Panc1 (cell line): Measurements from ENCODE around the gene ZNF672.

Source experiments
- CTCF ChIP-seq: fragments of 450-650 bp; IDR thresholded peaks from 2 replicates; pipeline ENCODE4 v1.5.1; 2017; ENCODE audit warnings: mild to moderate bottlenecking
- POLR2AphosphoS5 ChIP-seq: IDR thresholded peaks from 2 replicates; pipeline ENCODE4 v1.6.1; 2012; ENCODE audit warnings: mild to moderate bottlenecking, low read depth, low read length, moderate library complexity
- REST ChIP-seq, 2 experiments: IDR thresholded peaks; 2 replicates each; pipeline ENCODE4 v1.6.1; 2011 to 2012; ENCODE audit warnings: low read depth in 2 of 2, control low read depth in 1 of 2, low read length in 1 of 2, mild to moderate bottlenecking in 1 of 2, moderate library complexity in 1 of 2; ENCODE audit not compliant: insufficient read depth in 1 of 2

- no peak for TF ChIP-seq CTCF
- TF ChIP-seq POLR2AphosphoS5 = no peak
- TF ChIP-seq REST (IDR thresholded peaks at IDR 0.05; ENCODE audit: insufficient read depth in 1 of 2, low read depth in 2 of 2, low read length in 1 of 2) = no peak
Measured at GRCh38 chr1:248821101-248821500, 16.9 kb upstream of the ZNF672 start.
